GM23338 (cell line): ENCODE measurements around the gene SIL1. TPM values are rescaled to one million over a fixed set of nuclear protein-coding genes. Genes with fewer than 3 reads are reported as not detected.

Experiments
- ATAC-seq: fragments of 200-7000 bp; cut with Tn5 transposase; 3 replicates; pipeline ENCODE4 v1.9.1; 2020
- DNase-seq: peaks from one replicate; pipeline ENCODE4 v3.0.0-alpha.2; 2015; ENCODE audit warnings: low spot score
- H2AFZ ChIP-seq: fragments of 200-600 bp; sonication (generic); 2 replicates; pipeline ENCODE4 v1.8.0; 2016; ENCODE audit warnings: antibody characterized with exemption, mild to moderate bottlenecking, moderate library complexity
- H3F3A ChIP-seq: fragments of 200-600 bp; sonication (generic); replicated peaks from 2 replicates; pipeline ENCODE4 v1.8.0; 2017; ENCODE audit warnings: antibody characterized with exemption, mixed run types, low read depth
- H3K27ac ChIP-seq: fragments of 200-600 bp; sonication (generic); 2 replicates; pipeline ENCODE4 v1.6.1; 2016; ENCODE audit warnings: low read depth
- H3K27me3 ChIP-seq: fragments of 200-600 bp; sonication (generic); 2 replicates; pipeline ENCODE4 v1.8.0; 2016; ENCODE audit warnings: mild to moderate bottlenecking, mixed run types, moderate library complexity; ENCODE audit not compliant: insufficient read depth
- H3K36me3 ChIP-seq: fragments of 200-600 bp; sonication (generic); 2 replicates; pipeline ENCODE4 v1.8.0; 2016; ENCODE audit warnings: mild to moderate bottlenecking; ENCODE audit not compliant: insufficient read depth
- H3K4me1 ChIP-seq: fragments of 200-600 bp; sonication (generic); 2 replicates; pipeline ENCODE4 v1.8.0; 2016; ENCODE audit warnings: mild to moderate bottlenecking, moderate library complexity; ENCODE audit not compliant: insufficient read depth
- H3K4me2 ChIP-seq: fragments of 200-600 bp; sonication (generic); 2 replicates; pipeline ENCODE4 v1.7.1; 2017; ENCODE audit warnings: mixed run types
- H3K4me3 ChIP-seq: fragments of 200-600 bp; sonication (generic); 2 replicates; pipeline ENCODE4 v1.6.1; 2016; ENCODE audit warnings: mixed run types
- H3K79me2 ChIP-seq: fragments of 200-600 bp; sonication (generic); replicated peaks from 2 replicates; pipeline ENCODE4 v1.8.0; 2017; ENCODE audit warnings: mild to moderate bottlenecking; ENCODE audit not compliant: insufficient read depth
- H3K9me2 ChIP-seq: fragments of 200-600 bp; sonication (generic); 2 replicates; pipeline ENCODE4 v1.8.0; 2017; ENCODE audit not compliant: insufficient read depth
- H4K20me1 ChIP-seq: fragments of 200-600 bp; sonication (generic); replicated peaks from 2 replicates; pipeline ENCODE4 v1.8.0; 2017; ENCODE audit warnings: mild to moderate bottlenecking; ENCODE audit not compliant: insufficient read depth
- H3K27ac Mint-ChIP-seq: 2 replicates; pipeline ENCODE4 v1.8.0; 2020; ENCODE audit warnings: inconsistent platforms, mild to moderate bottlenecking, moderate library complexity, mixed read lengths
- H3K27me3 Mint-ChIP-seq: 3 replicates; pipeline ENCODE4 v1.8.0; 2022; ENCODE audit warnings: low read depth, mild to moderate bottlenecking, moderate library complexity, mixed read lengths, inconsistent platforms; ENCODE audit not compliant: insufficient read depth, poor library complexity
- H3K36me3 Mint-ChIP-seq: 3 replicates; pipeline ENCODE4 v1.8.0; 2021; ENCODE audit warnings: low read depth, mild to moderate bottlenecking, inconsistent platforms, moderate library complexity, mixed read lengths
- H3K4me1 Mint-ChIP-seq: 3 replicates; pipeline ENCODE4 v1.8.0; 2020; ENCODE audit warnings: mild to moderate bottlenecking, inconsistent platforms, mixed read lengths
- H3K4me3 Mint-ChIP-seq: 3 replicates; pipeline ENCODE4 v1.8.0; 2021; ENCODE audit warnings: moderate library complexity, mild to moderate bottlenecking, inconsistent platforms, mixed read lengths
- H3K9me3 Mint-ChIP-seq: 3 replicates; pipeline ENCODE4 v1.8.0; 2020; ENCODE audit warnings: moderate library complexity, mild to moderate bottlenecking, inconsistent platforms, mixed read lengths
- ETS1 ChIP-seq: IDR thresholded peaks from 2 replicates; pipeline ENCODE4 v1.6.1; 2016; ENCODE audit warnings: antibody characterized with exemption
- EZH2 ChIP-seq: fragments of 200-600 bp; sonication (generic); IDR thresholded peaks from one replicate; pipeline ENCODE4 v1.8.0; 2017; ENCODE audit warnings: antibody characterized with exemption, mild to moderate bottlenecking, low read depth; ENCODE audit not compliant: unreplicated experiment
- JUNB ChIP-seq: IDR thresholded peaks from one replicate; pipeline ENCODE4 v1.6.1; 2016; ENCODE audit warnings: antibody characterized with exemption; ENCODE audit not compliant: unreplicated experiment
- POLR2AphosphoS5 ChIP-seq: IDR thresholded peaks from 2 replicates; pipeline ENCODE4 v1.6.1; 2016; ENCODE audit warnings: antibody characterized with exemption, low read depth
- STAT1 ChIP-seq: IDR thresholded peaks from one replicate; pipeline ENCODE4 v1.6.1; 2016; ENCODE audit warnings: antibody characterized with exemption; ENCODE audit not compliant: unreplicated experiment
- ZNF114 ChIP-seq: fragments of 250-450 bp; sonication (Bioruptor Pico); IDR thresholded peaks from 2 replicates; pipeline ENCODE4 v1.5.0; 2020; ENCODE audit warnings: mild to moderate bottlenecking, moderate library complexity
- ZNF331 ChIP-seq: fragments of 250-450 bp; sonication (Bioruptor Pico); IDR thresholded peaks from 2 replicates; pipeline ENCODE4 v1.5.0; 2020; ENCODE audit warnings: low read depth, mild to moderate bottlenecking, moderate library complexity
- ZNF462 ChIP-seq: fragments of 250-450 bp; sonication (Bioruptor Pico); IDR thresholded peaks from 2 replicates; pipeline ENCODE4 v1.5.0; 2020; ENCODE audit warnings: mild to moderate bottlenecking, moderate library complexity
- polyA plus RNA-seq: library from polyadenylated mRNA; unstranded; fragments of >200 nt; fragmentation: Nextera tagmentation; extraction: Ambion mirVana; gene quantifications from 2 replicates; pipeline ENCODE4 v1.2.1, GENCODE V29; 2016
- total RNA-seq: library from RNA; depleted of rRNA; stranded (reverse); fragments of >200 nt; shearing (Covaris generic); gene quantifications from 2 replicates; pipeline ENCODE4 v1.2.3, GENCODE V29; 2014
- TF ChIP-seq, protein P1 (sequence below): IDR thresholded peaks from one replicate; pipeline ENCODE4 v1.6.1; 2018; ENCODE audit warnings: antibody characterized with exemption; ENCODE audit not compliant: unreplicated experiment

SIL1 gene
- total and polyA plus RNA-seq, 2 experiments from 2014 or later = 5.5 to 5.9 TPM

- Mint-ChIP-seq H3K4me3 (no peak overlapping the region), H3K27ac (no peak overlapping the region), H3K9me3 (no peaks in the 10 kb centered on the region), H3K27me3 (peaks cover 22% of the 10 kb centered on the region), H3K4me1 (peaks cover 32% of the 10 kb centered on the region), H3K36me3 (no peaks in the 10 kb centered on the region)
- H3K79me2 ChIP-seq = no peaks in the 10 kb centered on the region
- no peak overlapping the region for H3K4me3 ChIP-seq
- TF ChIP-seq STAT1 (no peak), ZNF462 (no peak), ZNF331 (CRISPR knock-in tag) (no peak), POLR2AphosphoS5 (no peak), ETS1 (no peak), JUNB (no peak), EZH2 (no peak), ZNF114 (no peak)
- TF ChIP-seq, protein P1, sequence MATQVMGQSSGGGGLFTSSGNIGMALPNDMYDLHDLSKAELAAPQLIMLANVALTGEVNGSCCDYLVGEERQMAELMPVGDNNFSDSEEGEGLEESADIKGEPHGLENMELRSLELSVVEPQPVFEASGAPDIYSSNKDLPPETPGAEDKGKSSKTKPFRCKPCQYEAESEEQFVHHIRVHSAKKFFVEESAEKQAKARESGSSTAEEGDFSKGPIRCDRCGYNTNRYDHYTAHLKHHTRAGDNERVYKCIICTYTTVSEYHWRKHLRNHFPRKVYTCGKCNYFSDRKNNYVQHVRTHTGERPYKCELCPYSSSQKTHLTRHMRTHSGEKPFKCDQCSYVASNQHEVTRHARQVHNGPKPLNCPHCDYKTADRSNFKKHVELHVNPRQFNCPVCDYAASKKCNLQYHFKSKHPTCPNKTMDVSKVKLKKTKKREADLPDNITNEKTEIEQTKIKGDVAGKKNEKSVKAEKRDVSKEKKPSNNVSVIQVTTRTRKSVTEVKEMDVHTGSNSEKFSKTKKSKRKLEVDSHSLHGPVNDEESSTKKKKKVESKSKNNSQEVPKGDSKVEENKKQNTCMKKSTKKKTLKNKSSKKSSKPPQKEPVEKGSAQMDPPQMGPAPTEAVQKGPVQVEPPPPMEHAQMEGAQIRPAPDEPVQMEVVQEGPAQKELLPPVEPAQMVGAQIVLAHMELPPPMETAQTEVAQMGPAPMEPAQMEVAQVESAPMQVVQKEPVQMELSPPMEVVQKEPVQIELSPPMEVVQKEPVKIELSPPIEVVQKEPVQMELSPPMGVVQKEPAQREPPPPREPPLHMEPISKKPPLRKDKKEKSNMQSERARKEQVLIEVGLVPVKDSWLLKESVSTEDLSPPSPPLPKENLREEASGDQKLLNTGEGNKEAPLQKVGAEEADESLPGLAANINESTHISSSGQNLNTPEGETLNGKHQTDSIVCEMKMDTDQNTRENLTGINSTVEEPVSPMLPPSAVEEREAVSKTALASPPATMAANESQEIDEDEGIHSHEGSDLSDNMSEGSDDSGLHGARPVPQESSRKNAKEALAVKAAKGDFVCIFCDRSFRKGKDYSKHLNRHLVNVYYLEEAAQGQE = no peak
- no peak overlapping the region for H3K4me2 ChIP-seq
- no peaks in the 10 kb centered on the region; the same call in 1 of the 2 replicates for H3K4me1 ChIP-seq
- no peak overlapping the region for H2AFZ ChIP-seq
- no peak for ATAC-seq
- no peaks in the 10 kb centered on the region for H3K36me3 ChIP-seq
- DNase-seq = no peak
- no peaks in the 10 kb centered on the region for H3K9me2 ChIP-seq
- H3K27me3 ChIP-seq = no peaks in the 10 kb centered on the region
- no peaks in the 10 kb centered on the region for H4K20me1 ChIP-seq
- no peaks in the 10 kb centered on the region for H3F3A ChIP-seq
- H3K27ac ChIP-seq = no peak overlapping the region
Observed at GRCh38 chr5:138950421-138951031, 247.6 kb downstream of the SIL1 start.
